HEK293 (cell line): ENCODE data around the gene TRIM72.
"Not testable (repeated sequence)": the region's sequence is repeated elsewhere in the genome, so short reads cannot be mapped to it uniquely, and the experiment has no call there.

Source experiments
- CTCF ChIP-seq: fragments of 450-650 bp; formaldehyde crosslinking; IDR thresholded peaks from 2 replicates; pipeline ENCODE4 v1.5.1; 2016; ENCODE audit warnings: missing biosample characterization, missing genetic modification characterization
- TCF7L2 ChIP-seq: IDR thresholded peaks from 2 replicates; pipeline ENCODE4 v1.6.1; 2011; ENCODE audit warnings: low read depth, mild to moderate bottlenecking, inconsistent platforms, low read length, moderate library complexity, borderline replicate concordance
- ZBTB20 ChIP-seq: fragments of 450-650 bp; formaldehyde crosslinking; IDR thresholded peaks from 2 replicates; pipeline ENCODE4 v1.5.1; 2016; ENCODE audit warnings: missing biosample characterization, missing genetic modification characterization
- ZNF274 ChIP-seq, 2 experiments: fragments of 200-500 bp in 1 of 2; fragments of 450-650 bp in 1 of 2; sonication (Bioruptor generic) in 1 of 2; formaldehyde crosslinking in 1 of 2; IDR thresholded peaks; 2 replicates each; pipeline versions ENCODE4 v1.5.1 to v1.6.1; 2014 to 2016; ENCODE audit warnings: borderline replicate concordance in 1 of 2, inconsistent platforms in 1 of 2, low read length in 1 of 2, missing biosample characterization in 1 of 2, missing genetic modification characterization in 1 of 2
- ZNF768 ChIP-seq: fragments of 450-650 bp; formaldehyde crosslinking; IDR thresholded peaks from 2 replicates; pipeline ENCODE4 v1.5.1; 2018; ENCODE audit warnings: missing biosample characterization, mild to moderate bottlenecking, missing genetic modification characterization
- TF ChIP-seq, protein P1 (sequence below): fragments of 450-650 bp; formaldehyde crosslinking; IDR thresholded peaks from 2 replicates; pipeline ENCODE4 v1.5.1; 2016; ENCODE audit warnings: missing biosample characterization, missing genetic modification characterization
- TF ChIP-seq, protein P2 (sequence below): fragments of 450-650 bp; IDR thresholded peaks from 2 replicates; pipeline ENCODE4 v1.5.1; 2018; ENCODE audit warnings: missing biosample characterization, mild to moderate bottlenecking, missing genetic modification characterization

GRCh38 chr16:31245598-31245997, 31.7 kb downstream of the TRIM72 start:
- TF ChIP-seq TCF7L2; CTCF (tag by site-specific recombination); ZBTB20 (tag by site-specific recombination); ZNF274 (IDR thresholded peaks at IDR 0.05; ENCODE audit: low read length); ZNF274 (tag by site-specific recombination; IDR thresholded peaks at IDR 0.05; ENCODE audit: borderline replicate concordance); ZNF768 (tag by site-specific recombination): not testable (repeated sequence)
- TF ChIP-seq, protein P1, sequence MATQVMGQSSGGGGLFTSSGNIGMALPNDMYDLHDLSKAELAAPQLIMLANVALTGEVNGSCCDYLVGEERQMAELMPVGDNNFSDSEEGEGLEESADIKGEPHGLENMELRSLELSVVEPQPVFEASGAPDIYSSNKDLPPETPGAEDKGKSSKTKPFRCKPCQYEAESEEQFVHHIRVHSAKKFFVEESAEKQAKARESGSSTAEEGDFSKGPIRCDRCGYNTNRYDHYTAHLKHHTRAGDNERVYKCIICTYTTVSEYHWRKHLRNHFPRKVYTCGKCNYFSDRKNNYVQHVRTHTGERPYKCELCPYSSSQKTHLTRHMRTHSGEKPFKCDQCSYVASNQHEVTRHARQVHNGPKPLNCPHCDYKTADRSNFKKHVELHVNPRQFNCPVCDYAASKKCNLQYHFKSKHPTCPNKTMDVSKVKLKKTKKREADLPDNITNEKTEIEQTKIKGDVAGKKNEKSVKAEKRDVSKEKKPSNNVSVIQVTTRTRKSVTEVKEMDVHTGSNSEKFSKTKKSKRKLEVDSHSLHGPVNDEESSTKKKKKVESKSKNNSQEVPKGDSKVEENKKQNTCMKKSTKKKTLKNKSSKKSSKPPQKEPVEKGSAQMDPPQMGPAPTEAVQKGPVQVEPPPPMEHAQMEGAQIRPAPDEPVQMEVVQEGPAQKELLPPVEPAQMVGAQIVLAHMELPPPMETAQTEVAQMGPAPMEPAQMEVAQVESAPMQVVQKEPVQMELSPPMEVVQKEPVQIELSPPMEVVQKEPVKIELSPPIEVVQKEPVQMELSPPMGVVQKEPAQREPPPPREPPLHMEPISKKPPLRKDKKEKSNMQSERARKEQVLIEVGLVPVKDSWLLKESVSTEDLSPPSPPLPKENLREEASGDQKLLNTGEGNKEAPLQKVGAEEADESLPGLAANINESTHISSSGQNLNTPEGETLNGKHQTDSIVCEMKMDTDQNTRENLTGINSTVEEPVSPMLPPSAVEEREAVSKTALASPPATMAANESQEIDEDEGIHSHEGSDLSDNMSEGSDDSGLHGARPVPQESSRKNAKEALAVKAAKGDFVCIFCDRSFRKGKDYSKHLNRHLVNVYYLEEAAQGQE (tag by site-specific recombination), result not testable (repeated sequence)
- TF ChIP-seq, protein P2, sequence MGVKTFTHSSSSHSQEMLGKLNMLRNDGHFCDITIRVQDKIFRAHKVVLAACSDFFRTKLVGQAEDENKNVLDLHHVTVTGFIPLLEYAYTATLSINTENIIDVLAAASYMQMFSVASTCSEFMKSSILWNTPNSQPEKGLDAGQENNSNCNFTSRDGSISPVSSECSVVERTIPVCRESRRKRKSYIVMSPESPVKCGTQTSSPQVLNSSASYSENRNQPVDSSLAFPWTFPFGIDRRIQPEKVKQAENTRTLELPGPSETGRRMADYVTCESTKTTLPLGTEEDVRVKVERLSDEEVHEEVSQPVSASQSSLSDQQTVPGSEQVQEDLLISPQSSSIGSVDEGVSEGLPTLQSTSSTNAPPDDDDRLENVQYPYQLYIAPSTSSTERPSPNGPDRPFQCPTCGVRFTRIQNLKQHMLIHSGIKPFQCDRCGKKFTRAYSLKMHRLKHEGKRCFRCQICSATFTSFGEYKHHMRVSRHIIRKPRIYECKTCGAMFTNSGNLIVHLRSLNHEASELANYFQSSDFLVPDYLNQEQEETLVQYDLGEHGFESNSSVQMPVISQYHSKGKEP (tag by site-specific recombination), result not testable (repeated sequence)
